Activated CD4-positive, alpha-beta T cell treated with anti-CD3 and anti-CD28 coated beads, Interleukin-2, amount 50 U/mL, for 4 hours (primary cell): ENCODE results near the gene BRAP.
"Not testable (repeated sequence)": the region's sequence is repeated elsewhere in the genome, so short reads cannot be mapped to it uniquely, and the experiment has no call there.

Experiments used
- DNase-seq, 2 experiments: peaks; one replicate each; pipeline ENCODE4 v3.0.0-alpha.2; 2020

The BRAP gene

GRCh38 chr12:111672822-111673381 lies 12.9 kb downstream of the BRAP start:
- no peak for DNase-seq

GRCh38 chr12:111664961-111665865 lies 20.5 kb downstream of the BRAP start:
- no peak for DNase-seq

GRCh38 chr12:111664499-111664898 lies 21.3 kb downstream of the BRAP start:
- DNase-seq, result no peak

- DNase-seq, result no peak
These were observed 29.7 kb downstream of the BRAP start for GRCh38 chr12:111656016-111656415.

GRCh38 chr12:111655356-111655755 lies 30.4 kb downstream of the BRAP start:
- no peak for DNase-seq

GRCh38 chr12:111653596-111653995 lies 32.2 kb downstream of the BRAP start:
- no peak for DNase-seq

- DNase-seq, result not testable (repeated sequence)
These were observed 33.2 kb downstream of the BRAP start for GRCh38 chr12:111652530-111652929.

- DNase-seq, result no peak
These were observed 34.8 kb downstream of the BRAP start for GRCh38 chr12:111650912-111651311.

DNA sequence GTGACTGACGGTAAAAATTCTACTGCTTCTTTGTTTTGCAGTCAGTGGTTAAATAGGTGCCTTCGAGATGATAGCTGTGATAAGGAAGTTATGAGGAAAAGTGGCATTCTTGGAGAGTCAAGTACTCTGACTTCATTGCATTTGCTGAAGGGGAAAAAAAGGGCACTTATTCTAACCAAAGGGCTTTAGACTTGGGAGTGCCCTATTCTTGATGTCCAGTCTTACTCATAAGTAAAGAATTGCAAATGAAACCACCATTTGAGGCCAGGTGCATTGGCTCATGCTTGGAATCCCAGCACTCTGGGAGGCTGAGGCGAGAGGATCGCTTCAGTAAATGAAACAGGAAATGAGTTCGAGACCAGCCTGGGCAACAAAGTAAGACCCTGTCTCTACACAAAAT lies 40.3 kb downstream of the BRAP start:
- DNase-seq, result no peak

DNA sequence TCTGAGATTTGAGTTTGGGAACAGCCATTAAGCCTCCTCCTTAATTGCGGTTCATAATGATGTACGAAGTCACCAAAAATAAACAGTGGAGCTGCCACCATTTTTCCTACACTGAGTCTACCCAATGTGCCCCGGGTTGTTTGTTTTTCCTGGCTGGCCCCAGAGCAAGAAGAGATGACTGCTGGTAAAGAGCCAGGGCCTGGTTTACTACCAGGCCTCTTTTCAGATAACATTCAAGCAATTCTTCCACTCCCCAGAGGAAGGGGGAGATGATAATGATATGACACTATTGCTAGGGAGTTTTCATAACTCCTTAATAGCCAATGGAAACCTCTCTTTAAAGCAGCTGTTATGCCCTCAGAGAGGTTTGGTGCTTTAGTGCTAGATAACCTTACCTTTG lies 42.3 kb downstream of the BRAP start:
- DNase-seq, result no peak

- DNase-seq, result no peak
These were observed 42.9 kb downstream of the BRAP start for GRCh38 chr12:111642681-111643426.

DNA sequence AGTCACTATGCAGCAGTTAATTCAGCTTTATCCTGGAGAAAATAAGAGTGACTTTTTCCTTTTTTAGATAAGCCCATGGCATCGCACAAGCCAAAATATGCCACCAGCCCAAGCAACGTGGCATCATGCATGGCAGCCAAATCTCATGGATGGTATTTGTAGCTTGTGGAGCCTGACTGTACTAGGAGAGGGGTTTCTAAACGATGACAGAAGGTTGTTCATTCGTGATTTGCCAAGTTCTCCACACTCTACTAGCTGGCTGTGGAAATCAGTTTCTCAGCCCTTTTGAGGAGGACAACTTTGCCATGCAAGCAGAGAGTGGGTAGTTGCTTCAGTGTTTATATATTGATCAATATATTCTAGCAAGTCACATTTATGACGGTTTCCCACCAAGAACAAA lies 45.2 kb downstream of the BRAP start:
- no peak for DNase-seq

- no peak for DNase-seq
These were observed 47.2 kb downstream of the BRAP start for GRCh38 chr12:111638556-111638955.

DNA sequence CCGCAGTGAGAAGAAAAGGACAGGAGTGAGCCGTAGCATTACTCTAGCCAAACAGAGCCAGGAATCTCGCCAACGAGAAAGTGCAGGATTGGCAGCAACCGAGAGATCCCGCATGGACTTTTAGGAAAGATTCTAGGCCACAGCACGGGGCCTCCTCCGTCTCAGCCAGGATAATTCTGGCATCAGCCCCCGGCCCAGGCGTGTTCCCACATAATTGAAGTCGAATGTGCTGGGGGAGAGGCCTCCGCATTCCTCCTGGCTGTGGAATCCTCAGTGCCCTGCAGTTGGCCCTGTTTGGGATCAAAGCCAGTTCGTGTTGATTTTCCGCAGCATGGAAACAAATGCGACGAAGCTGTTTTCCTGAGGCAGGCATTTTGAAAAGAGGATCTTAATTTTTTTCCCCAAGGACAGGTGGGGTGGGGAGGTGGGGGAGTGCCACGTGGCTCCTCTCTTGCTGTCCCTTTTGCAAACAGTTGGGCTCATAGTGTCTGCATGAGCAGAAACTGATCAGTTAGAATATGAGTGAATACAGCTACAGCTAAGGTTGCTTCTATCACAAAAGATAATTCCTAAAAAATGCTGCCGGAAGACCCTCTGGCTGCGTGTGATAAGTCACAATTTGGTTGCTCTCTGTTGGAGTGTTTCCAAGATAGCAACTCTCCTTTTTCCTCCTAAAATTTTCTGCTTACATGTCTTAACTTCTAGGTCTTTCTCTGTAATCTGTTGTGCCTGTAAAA lies 49.4 kb downstream of the BRAP start:
- DNase-seq, result no peak

DNA sequence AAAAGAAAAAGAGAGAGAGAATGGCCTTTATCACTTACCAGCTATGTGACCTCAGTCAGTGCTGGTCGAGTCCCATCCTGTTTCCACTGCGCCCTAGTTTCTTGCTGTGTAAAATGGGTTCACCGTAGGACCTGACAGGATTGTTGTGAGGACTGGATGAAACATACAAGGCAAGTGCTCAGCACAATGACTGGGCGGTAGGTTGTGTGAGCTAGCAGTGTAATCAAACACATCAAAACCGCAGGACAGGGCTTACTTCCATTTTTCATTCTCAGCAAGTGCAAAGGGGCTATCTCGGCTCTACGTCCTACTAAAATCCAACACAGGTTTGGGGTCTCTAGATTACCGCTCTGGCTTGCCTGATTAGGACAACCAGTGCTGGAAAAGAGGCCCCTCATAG lies 50.2 kb downstream of the BRAP start:
- DNase-seq, result no peak

- no peak for DNase-seq
These were observed 57.1 kb downstream of the BRAP start for GRCh38 chr12:111628505-111629260.

GRCh38 chr12:111626230-111626629 lies 59.5 kb downstream of the BRAP start:
- DNase-seq, result no peak

- DNase-seq, result no peak
These were observed 61.2 kb downstream of the BRAP start for GRCh38 chr12:111624540-111624939.

DNA sequence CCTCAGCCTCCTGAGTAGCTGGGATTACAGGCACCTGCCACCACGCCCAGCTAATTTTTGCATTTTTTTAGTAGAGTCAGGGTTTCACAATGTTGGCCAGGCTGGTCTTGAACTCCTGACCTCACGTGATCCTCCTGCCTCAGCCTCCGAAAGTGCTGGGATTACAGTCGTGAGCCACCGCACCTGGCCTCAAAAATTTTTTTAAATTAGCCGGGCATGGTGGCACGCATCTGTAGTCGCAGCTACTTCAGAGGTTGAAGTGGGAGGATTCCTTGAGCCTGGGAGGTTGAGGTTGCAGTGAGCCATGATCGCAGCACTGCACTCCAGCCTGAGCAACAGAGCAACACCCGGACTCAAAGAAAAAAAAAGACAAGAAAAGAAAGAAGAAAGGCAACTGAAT lies 67.9 kb downstream of the BRAP start:
- not testable (repeated sequence) for DNase-seq

DNA sequence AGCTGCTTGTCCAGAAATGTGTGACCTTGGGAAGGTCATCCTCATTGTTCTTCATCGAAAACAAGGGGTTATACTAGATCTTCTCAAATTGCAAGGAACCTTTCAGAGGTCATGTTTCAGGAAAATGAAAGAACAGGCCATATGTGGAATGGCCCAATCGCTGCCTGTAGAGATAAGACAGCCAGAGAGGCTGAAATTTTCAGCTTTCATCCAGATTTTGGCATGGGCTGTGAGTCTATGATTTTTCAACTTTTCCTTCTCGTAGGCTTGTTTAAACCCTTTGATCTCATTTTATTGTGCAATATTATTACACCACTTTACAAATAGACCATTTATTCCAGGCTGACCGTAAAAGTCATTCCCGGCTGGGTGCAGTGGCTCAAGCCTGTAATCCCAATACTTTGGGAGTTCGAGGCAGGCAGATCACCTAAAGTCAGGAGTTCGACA lies 69.6 kb downstream of the BRAP start:
- DNase-seq, result no peak

DNA sequence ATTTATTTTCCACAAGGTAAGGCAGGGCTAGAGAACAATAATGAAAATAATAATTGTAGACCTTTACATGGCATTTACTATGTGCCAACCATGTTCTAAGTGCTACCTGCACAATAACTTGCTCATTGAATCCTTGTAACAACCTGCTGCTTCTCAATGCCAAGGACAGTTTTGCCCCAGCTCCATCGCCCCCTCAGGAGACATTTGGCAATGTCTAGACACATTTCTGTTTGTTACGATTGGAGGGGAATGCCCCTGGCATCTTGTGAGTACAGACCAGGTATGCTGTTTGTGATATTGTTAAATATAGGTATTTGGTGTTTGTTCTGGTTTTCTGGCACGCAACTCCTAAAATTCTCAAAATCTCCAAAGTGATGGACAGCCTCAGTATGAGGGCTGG lies 78.5 kb downstream of the BRAP start:
- DNase-seq, result no peak

DNA sequence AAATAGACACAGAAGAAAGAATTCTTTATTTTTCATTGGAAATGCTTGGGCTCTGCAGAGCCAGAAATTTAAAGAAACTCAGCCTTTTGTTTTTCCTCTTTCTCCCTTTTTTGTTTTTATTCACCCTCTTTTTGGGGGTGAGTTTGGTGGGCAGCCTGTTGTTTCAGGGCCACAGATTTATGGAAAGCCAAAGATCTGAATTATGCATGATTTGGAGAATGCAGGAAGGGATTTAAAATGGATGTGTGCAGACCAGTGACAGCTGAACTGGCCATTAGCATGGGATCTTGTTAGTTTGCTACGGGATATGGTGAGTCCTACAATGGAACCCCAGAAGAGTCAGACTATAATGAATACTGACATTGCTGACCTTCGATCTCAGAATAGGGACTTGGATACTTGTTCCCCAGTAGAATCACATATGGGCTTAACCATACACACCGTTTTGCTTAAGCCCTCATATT lies 79.0 kb downstream of the BRAP start:
- no peak for DNase-seq
